ENCODE data around the gene ACBD4.

ACBD4 gene

GRCh38 chr17:45132572-45133463, 2.7 kb upstream of the ACBD4 start:
- H3K27ac Mint-ChIP-seq, result peak overlapping the region; percentile 48
- H3K4me1 Mint-ChIP-seq, result peaks cover 32% of the 10 kb centered on the region
- no peaks in the 10 kb centered on the region for H3K36me3 Mint-ChIP-seq
- ATAC-seq (peak; percentile 52), DNase-seq (ENCODE audit: low spot score in 2 of 2) (peak; percentile 64 to 87)
- peak overlapping the region; percentile 77 for H3K4me3 Mint-ChIP-seq
- H3K9me3 Mint-ChIP-seq, result no peaks in the 10 kb centered on the region

- peaks cover 32% of the 10 kb centered on the region for H3K4me1 Mint-ChIP-seq
Observed at GRCh38 chr17:45135978-45136791, 698 bp downstream of the ACBD4 start.

GRCh38 chr17:45136846-45137560, 1.5 kb downstream of the ACBD4 start:
- ATAC-seq (no peak), DNase-seq (ENCODE audit: low spot score in 2 of 2) (no peak)
- Mint-ChIP-seq H3K9me3 (no peaks in the 10 kb centered on the region), H3K4me1 (peaks cover 31% of the 10 kb centered on the region), H3K27ac (peak overlapping the region; percentile 29), H3K36me3 (peaks cover 5% of the 10 kb centered on the region), H3K4me3 (peak overlapping the region; percentile 80)

More at GRCh38 chr17:45135978-45136791, 698 bp downstream of the ACBD4 start:
- Mint-ChIP-seq H3K4me3 (peak overlapping the region; percentile 80), H3K9me3 (no peaks in the 10 kb centered on the region), H3K36me3 (peaks cover 5% of the 10 kb centered on the region), H3K27ac (peak overlapping the region; percentile 74)
- ATAC-seq, result no peak
- DNase-seq (ENCODE audit: low spot score in 2 of 2), result no peak

- DNase-seq (ENCODE audit: low spot score in 2 of 2) (no peak), ATAC-seq (no peak)
- Mint-ChIP-seq H3K27ac (peak overlapping the region; percentile 29), H3K36me3 (peaks cover 5% of the 10 kb centered on the region), H3K4me1 (peaks cover 31% of the 10 kb centered on the region), H3K9me3 (no peaks in the 10 kb centered on the region), H3K4me3 (peak overlapping the region; percentile 20)
Observed at GRCh38 chr17:45137561-45138305, 2.2 kb downstream of the ACBD4 start.

GRCh38 chr17:45138911-45139532, 3.5 kb downstream of the ACBD4 start:
- H3K36me3 Mint-ChIP-seq, result peaks cover 11% of the 10 kb centered on the region
- ATAC-seq (no peak), DNase-seq (ENCODE audit: low spot score in 2 of 2) (no peak)
- H3K4me1 Mint-ChIP-seq, result peaks cover 37% of the 10 kb centered on the region
- H3K9me3 Mint-ChIP-seq, result no peaks in the 10 kb centered on the region
- H3K27ac Mint-ChIP-seq, result no peak overlapping the region
- H3K4me3 Mint-ChIP-seq, result no peak overlapping the region

- Mint-ChIP-seq H3K36me3 (peaks cover 12% of the 10 kb centered on the region), H3K9me3 (no peaks in the 10 kb centered on the region), H3K27ac (no peak overlapping the region), H3K4me1 (peaks cover 37% of the 10 kb centered on the region), H3K4me3 (no peak overlapping the region)
- no peak for DNase-seq (ENCODE audit: low spot score in 2 of 2)
- no peak for ATAC-seq
Observed at GRCh38 chr17:45139533-45139920, 4.0 kb downstream of the ACBD4 start.

GRCh38 chr17:45143094-45143670, 7.7 kb downstream of the ACBD4 start:
- Mint-ChIP-seq H3K36me3 (peaks cover 29% of the 10 kb centered on the region), H3K4me3 (peak overlapping the region; percentile 98), H3K9me3 (no peaks in the 10 kb centered on the region), H3K4me1 (peaks cover 44% of the 10 kb centered on the region), H3K27ac (peak overlapping the region; percentile 56)
- ATAC-seq (no peak), DNase-seq (ENCODE audit: low spot score in 2 of 2) (no peak)

- no peak for ATAC-seq
- H3K36me3 Mint-ChIP-seq, result peaks cover 34% of the 10 kb centered on the region
- H3K4me3 Mint-ChIP-seq, result peak overlapping the region; percentile 98
Observed at GRCh38 chr17:45143767-45144198, 8.3 kb downstream of the ACBD4 start.

GRCh38 chr17:45144199-45145034, 8.9 kb downstream of the ACBD4 start:
- peak in 1 of 2 donors; percentile 64 for DNase-seq (ENCODE audit: low spot score in 2 of 2)
- no peaks in the 10 kb centered on the region for H3K9me3 Mint-ChIP-seq
- no peak for ATAC-seq
- H3K4me1 Mint-ChIP-seq, result peaks cover 50% of the 10 kb centered on the region
- peak overlapping the region; percentile 98 for H3K4me3 Mint-ChIP-seq
- H3K36me3 Mint-ChIP-seq, result peaks cover 36% of the 10 kb centered on the region
- H3K27ac Mint-ChIP-seq, result peak overlapping the region; percentile 56

More at GRCh38 chr17:45143767-45144198, 8.3 kb downstream of the ACBD4 start:
- peak in 1 of 2 donors; percentile 60 for DNase-seq (ENCODE audit: low spot score in 2 of 2)
- Mint-ChIP-seq H3K9me3 (no peaks in the 10 kb centered on the region), H3K27ac (peak overlapping the region; percentile 56), H3K4me1 (peaks cover 50% of the 10 kb centered on the region)

GRCh38 chr17:45145035-45145389, 9.5 kb downstream of the ACBD4 start:
- ATAC-seq (no peak), DNase-seq (ENCODE audit: low spot score in 2 of 2) (no peak)
- H3K27ac Mint-ChIP-seq, result peak overlapping the region; percentile 56
- peaks cover 42% of the 10 kb centered on the region for H3K36me3 Mint-ChIP-seq
- H3K4me1 Mint-ChIP-seq, result peaks cover 50% of the 10 kb centered on the region
- peak overlapping the region; percentile 98 for H3K4me3 Mint-ChIP-seq
- H3K9me3 Mint-ChIP-seq, result no peaks in the 10 kb centered on the region

GRCh38 chr17:45146166-45146565, 10.7 kb downstream of the ACBD4 start:
- Mint-ChIP-seq H3K36me3 (peaks cover 54% of the 10 kb centered on the region), H3K9me3 (no peaks in the 10 kb centered on the region), H3K4me3 (peak overlapping the region; percentile 98), H3K27ac (peak overlapping the region; percentile 100), H3K4me1 (peaks cover 50% of the 10 kb centered on the region)
- ATAC-seq (no peak), DNase-seq (ENCODE audit: low spot score in 2 of 2) (no peak)

- Mint-ChIP-seq H3K36me3 (peaks cover 58% of the 10 kb centered on the region), H3K27ac (peak overlapping the region; percentile 100), H3K9me3 (no peaks in the 10 kb centered on the region), H3K4me3 (peak overlapping the region; percentile 98), H3K4me1 (peaks cover 50% of the 10 kb centered on the region)
- ATAC-seq, result no peak
- no peak for DNase-seq (ENCODE audit: low spot score in 2 of 2)
Observed at GRCh38 chr17:45146592-45146889, 11.1 kb downstream of the ACBD4 start.

GRCh38 chr17:45146890-45147580, 11.5 kb downstream of the ACBD4 start:
- no peaks in the 10 kb centered on the region for H3K9me3 Mint-ChIP-seq
- peaks cover 54% of the 10 kb centered on the region for H3K4me1 Mint-ChIP-seq
- DNase-seq (ENCODE audit: low spot score in 2 of 2), result peak; percentile 46 to 91
- peak; percentile 0 for ATAC-seq
- peak overlapping the region; percentile 98 for H3K4me3 Mint-ChIP-seq
- H3K36me3 Mint-ChIP-seq, result peaks cover 63% of the 10 kb centered on the region
- H3K27ac Mint-ChIP-seq, result peak overlapping the region; percentile 100
